Type B pancreatic cell (in vitro differentiated cells): ENCODE data around the gene ANHX. TPM values are rescaled to one million over a fixed set of nuclear protein-coding genes. Genes with fewer than 3 reads are reported as not detected.

Experiments used
- DNase-seq: peaks from one replicate; pipeline ENCODE4 v3.0.0; 2021; ENCODE audit warnings: mixed read lengths; ENCODE audit not compliant: unreplicated experiment; ENCODE audit errors: extremely low spot score
- H3K27ac Mint-ChIP-seq: 2 replicates; pipeline ENCODE4 v1.8.0; 2021; ENCODE audit warnings: mild to moderate bottlenecking, mixed read lengths
- H3K27me3 Mint-ChIP-seq: 2 replicates; pipeline ENCODE4 v1.8.0; 2021; ENCODE audit warnings: mixed read lengths
- H3K36me3 Mint-ChIP-seq: 2 replicates; pipeline ENCODE4 v1.8.0; 2021; ENCODE audit warnings: mixed read lengths
- H3K4me1 Mint-ChIP-seq: one replicate; pipeline ENCODE4 v1.8.0; 2021; ENCODE audit warnings: mixed read lengths; ENCODE audit not compliant: unreplicated experiment
- H3K4me3 Mint-ChIP-seq: 2 replicates; pipeline ENCODE4 v1.8.0; 2021; ENCODE audit warnings: mild to moderate bottlenecking, mixed read lengths
- H3K9me3 Mint-ChIP-seq: 2 replicates; pipeline ENCODE4 v1.8.0; 2021; ENCODE audit warnings: mixed read lengths
- total RNA-seq: library from RNA; stranded (reverse); gene quantifications from 2 replicates; pipeline ENCODE4 v1.2.1, GENCODE V29; 2021; ENCODE audit warnings: low replicate concordance
- TF ChIP-seq, protein P1 (sequence below): fragments of 200-600 bp; sonication (generic); conservative IDR thresholded peaks from 2 replicates; pipeline ENCODE4 v1.5.0; 2021; ENCODE audit warnings: antibody characterized with exemption, mild to moderate bottlenecking

The ANHX gene
- total RNA-seq, 1 donor from 2014 or later = not detected

DNA sequence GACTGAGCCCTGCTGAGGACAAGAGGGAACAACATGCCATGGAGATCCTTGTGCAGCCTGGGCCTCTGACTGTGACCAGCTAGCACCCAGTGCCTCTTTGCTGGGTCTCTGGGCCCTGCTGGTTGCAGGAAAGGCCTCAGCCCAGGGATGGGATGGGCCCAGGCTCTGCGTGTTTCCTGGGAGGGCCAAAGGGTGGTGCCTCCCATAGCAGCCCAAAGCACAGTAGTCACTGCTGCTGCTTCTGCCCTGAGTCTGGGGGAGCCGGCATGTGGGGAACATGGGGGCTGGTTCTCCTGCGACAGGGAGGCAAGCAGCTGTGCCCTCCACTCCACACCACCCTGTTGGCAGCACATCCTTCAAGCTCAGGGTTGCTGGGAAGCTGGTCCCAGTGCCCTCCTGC, 18.5 kb downstream of the ANHX start:
- H3K27me3 Mint-ChIP-seq = no peaks in the 10 kb centered on the region
- no peaks in the 10 kb centered on the region for H3K4me1 Mint-ChIP-seq
- H3K27ac Mint-ChIP-seq = no peak overlapping the region
- peaks cover 17% of the 10 kb centered on the region for H3K9me3 Mint-ChIP-seq
- TF ChIP-seq, protein P1, sequence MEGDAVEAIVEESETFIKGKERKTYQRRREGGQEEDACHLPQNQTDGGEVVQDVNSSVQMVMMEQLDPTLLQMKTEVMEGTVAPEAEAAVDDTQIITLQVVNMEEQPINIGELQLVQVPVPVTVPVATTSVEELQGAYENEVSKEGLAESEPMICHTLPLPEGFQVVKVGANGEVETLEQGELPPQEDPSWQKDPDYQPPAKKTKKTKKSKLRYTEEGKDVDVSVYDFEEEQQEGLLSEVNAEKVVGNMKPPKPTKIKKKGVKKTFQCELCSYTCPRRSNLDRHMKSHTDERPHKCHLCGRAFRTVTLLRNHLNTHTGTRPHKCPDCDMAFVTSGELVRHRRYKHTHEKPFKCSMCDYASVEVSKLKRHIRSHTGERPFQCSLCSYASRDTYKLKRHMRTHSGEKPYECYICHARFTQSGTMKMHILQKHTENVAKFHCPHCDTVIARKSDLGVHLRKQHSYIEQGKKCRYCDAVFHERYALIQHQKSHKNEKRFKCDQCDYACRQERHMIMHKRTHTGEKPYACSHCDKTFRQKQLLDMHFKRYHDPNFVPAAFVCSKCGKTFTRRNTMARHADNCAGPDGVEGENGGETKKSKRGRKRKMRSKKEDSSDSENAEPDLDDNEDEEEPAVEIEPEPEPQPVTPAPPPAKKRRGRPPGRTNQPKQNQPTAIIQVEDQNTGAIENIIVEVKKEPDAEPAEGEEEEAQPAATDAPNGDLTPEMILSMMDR = no peak
- DNase-seq = no peak
- no peak overlapping the region for H3K4me3 Mint-ChIP-seq
- no peaks in the 10 kb centered on the region for H3K36me3 Mint-ChIP-seq

DNA sequence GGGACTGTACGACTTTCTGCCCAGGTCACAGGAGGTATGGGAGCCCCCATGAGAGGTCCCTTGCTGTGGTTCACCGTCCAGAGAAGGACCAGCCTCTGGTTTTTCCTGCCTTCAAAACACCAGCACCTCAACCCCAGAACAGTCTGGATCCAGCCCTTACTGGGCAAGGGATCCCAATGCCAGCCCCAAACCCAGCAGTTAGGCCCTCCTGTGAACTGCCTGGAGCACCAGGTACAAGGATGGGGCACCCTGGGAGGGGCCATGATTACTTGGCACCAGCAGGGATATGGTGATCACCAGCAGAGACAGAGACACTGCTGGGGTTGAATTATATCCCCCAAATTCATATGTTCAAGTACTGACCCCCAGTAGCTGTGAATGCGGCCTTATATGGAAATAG, 20.0 kb downstream of the ANHX start:
- peaks cover 22% of the 10 kb centered on the region for H3K9me3 Mint-ChIP-seq
- H3K4me1 Mint-ChIP-seq = no peaks in the 10 kb centered on the region
- no peak overlapping the region for H3K4me3 Mint-ChIP-seq
- H3K27ac Mint-ChIP-seq = no peak overlapping the region
- DNase-seq = no peak
- H3K27me3 Mint-ChIP-seq = no peaks in the 10 kb centered on the region
- TF ChIP-seq, protein P1 = no peak
- H3K36me3 Mint-ChIP-seq = no peaks in the 10 kb centered on the region

DNA sequence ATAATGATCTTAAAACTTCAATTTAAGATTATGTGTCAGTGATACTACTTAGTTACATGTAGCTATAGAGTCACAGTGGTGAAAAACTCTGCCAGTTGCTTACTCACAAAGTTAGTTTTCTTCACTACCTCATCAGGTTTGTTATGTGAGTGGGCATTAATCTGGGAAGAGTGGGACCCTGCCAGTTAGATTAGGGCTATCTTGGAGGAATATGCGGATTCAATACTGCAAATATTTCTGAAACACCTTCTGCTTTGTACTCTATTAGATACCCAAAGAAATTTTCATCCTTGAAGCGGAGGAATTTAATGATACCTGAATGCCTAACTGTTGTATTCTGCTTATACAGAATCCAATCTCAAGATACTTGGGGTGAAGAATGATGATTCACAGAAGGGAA, 29.3 kb downstream of the ANHX start:
- Mint-ChIP-seq H3K4me3 (no peak overlapping the region), H3K9me3 (peaks cover 32% of the 10 kb centered on the region), H3K36me3 (peaks cover 48% of the 10 kb centered on the region), H3K27me3 (no peaks in the 10 kb centered on the region), H3K27ac (peak overlapping the region; percentile 52), H3K4me1 (no peaks in the 10 kb centered on the region)
- DNase-seq = no peak
- TF ChIP-seq, protein P1 = no peak

DNA sequence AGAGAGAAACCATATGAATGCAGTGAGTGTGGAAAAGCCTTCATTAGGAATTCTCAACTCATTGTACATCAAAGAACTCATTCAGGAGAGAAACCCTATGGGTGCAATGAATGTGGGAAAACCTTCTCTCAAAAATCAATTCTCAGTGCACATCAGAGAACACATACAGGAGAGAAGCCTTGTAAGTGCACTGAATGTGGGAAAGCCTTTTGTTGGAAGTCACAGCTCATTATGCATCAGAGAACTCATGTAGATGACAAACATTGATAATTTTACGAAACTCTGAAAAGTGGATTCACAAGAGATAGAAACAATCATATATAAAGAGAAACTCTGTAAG, 31.4 kb downstream of the ANHX start:
- H3K9me3 Mint-ChIP-seq = peaks cover 46% of the 10 kb centered on the region
- H3K27ac Mint-ChIP-seq = peak overlapping the region; percentile 56
- no peaks in the 10 kb centered on the region for H3K4me1 Mint-ChIP-seq
- no peaks in the 10 kb centered on the region for H3K27me3 Mint-ChIP-seq
- H3K4me3 Mint-ChIP-seq = no peak overlapping the region
- DNase-seq = no peak
- H3K36me3 Mint-ChIP-seq = peaks cover 68% of the 10 kb centered on the region
- TF ChIP-seq, protein P1 = no peak

DNA sequence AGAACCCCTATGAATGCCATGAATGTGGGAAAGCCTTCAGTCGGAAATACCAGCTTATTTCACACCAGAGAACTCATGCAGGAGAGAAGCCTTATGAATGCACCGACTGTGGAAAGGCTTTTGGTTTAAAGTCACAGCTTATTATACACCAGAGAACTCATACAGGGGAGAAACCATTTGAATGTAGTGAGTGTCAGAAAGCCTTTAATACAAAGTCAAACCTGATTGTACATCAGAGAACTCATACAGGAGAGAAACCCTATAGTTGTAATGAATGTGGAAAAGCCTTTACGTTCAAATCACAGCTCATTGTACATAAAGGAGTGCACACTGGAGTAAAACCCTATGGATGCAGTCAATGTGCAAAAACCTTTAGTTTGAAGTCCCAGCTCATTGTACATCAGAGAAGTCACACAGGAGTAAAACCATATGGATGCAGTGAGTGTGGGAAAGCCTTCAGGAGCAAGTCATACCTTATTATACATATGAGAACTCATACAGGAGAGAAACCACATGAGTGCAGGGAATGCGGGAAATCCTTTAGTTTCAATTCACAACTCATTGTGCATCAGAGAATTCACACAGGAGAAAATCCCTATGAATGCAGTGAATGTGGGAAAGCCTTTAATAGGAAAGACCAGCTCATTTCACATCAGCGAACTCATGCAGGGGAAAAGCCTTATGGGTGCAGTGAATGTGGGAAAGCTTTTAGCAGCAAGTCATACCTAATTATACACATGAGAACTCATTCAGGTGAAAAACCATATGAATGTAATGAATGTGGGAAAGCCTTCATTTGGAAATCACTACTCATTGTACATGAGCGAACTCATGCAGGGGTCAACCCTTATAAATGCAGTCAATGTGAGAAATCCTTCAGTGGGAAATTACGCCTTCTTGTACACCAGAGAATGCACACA, 32.1 kb downstream of the ANHX start:
- Mint-ChIP-seq H3K27me3 (no peaks in the 10 kb centered on the region), H3K4me3 (peak overlapping the region; percentile 59), H3K36me3 (peaks cover 67% of the 10 kb centered on the region), H3K27ac (peak overlapping the region; percentile 56), H3K4me1 (no peaks in the 10 kb centered on the region), H3K9me3 (peaks cover 45% of the 10 kb centered on the region)
- DNase-seq = no peak
- TF ChIP-seq, protein P1 = no peak
